ENCODE measurements around the gene ADIPOR2.

Gene ADIPOR2

DNA sequence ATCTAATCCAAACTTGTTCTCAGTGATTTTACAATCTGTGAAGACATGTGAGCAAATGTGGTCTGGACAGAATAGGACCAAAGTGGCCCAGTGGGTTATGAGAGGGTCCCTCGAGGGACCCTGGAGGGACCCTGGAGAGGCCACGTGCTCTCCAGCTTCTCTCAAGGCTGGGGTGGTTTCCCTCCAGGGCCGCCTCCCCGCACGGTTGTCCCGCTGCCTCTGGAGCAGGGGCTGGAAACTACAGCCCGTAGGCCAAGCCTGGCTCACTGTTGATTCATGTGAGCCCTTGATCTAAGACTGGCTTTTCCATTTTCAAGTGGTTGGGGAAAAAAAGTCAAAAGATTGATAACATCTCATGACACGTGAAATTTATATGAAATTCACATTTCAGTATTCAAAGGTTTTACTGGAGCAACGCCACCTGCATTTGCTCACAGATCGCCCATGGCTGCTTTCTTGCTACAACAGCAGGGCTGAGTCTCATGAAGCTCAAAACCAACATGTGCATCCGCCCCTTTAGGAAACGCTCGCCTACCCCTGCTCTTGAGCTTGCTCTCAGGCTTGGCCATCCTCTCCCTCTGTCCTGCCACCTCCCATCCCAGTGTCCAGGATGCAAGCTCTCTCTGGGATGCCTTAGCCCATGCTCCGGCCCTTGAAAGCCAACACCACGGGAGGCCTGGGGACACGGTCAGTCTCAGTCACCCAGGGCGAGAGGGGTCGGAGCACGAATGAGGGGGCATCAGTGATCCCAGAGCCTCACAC, 117.3 kb downstream of the ADIPOR2 start:
- DNase-seq (ENCODE audit: low read depth): no peak
- TF ChIP-seq, protein P1, sequence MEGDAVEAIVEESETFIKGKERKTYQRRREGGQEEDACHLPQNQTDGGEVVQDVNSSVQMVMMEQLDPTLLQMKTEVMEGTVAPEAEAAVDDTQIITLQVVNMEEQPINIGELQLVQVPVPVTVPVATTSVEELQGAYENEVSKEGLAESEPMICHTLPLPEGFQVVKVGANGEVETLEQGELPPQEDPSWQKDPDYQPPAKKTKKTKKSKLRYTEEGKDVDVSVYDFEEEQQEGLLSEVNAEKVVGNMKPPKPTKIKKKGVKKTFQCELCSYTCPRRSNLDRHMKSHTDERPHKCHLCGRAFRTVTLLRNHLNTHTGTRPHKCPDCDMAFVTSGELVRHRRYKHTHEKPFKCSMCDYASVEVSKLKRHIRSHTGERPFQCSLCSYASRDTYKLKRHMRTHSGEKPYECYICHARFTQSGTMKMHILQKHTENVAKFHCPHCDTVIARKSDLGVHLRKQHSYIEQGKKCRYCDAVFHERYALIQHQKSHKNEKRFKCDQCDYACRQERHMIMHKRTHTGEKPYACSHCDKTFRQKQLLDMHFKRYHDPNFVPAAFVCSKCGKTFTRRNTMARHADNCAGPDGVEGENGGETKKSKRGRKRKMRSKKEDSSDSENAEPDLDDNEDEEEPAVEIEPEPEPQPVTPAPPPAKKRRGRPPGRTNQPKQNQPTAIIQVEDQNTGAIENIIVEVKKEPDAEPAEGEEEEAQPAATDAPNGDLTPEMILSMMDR (IDR thresholded peaks at IDR 0.05; ENCODE audit: insufficient read depth, low read depth, low read length, missing control alignments): no peak
- no peak overlapping the region for H3K4me3 ChIP-seq (ENCODE audit: low read depth, low read length)

DNA sequence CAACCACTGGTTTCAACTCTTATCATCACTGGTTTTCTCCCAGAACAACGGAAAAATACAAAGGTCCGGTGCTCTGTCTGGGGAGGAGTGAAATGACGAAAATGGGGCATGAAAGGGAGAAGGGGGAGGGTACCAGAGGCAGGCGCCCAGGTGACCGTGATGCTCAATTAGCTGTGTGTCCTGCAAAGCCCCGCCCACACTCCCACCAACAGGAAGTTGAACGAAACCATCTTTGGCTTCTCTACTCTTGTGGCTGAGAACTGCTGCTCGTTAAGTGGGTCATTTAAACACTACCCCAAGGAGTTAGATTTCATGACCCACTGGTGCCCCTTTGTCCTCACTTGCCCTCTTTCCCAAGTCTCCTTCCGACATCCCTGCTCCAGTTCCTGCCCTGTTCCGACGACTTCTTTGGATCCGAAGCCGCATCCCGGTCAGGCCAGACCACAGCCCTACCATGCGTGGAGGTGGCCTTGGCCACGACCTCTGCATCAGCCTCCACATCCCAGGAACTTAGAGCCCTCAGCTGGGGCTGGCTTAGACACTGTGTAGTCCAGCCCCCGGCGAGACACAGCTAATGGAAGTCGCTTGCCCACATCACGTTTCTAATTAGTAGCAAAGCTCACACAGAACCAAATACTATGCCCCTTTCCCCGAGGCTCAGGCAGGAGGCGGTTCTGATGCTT, 118.1 kb downstream of the ADIPOR2 start:
- H3K4me3 ChIP-seq (ENCODE audit: low read depth, low read length): no peak overlapping the region
- DNase-seq (ENCODE audit: low read depth): peak; percentile 54
- TF ChIP-seq, protein P1 (IDR thresholded peaks at IDR 0.05; ENCODE audit: insufficient read depth, low read depth, low read length, missing control alignments): no peak

DNA sequence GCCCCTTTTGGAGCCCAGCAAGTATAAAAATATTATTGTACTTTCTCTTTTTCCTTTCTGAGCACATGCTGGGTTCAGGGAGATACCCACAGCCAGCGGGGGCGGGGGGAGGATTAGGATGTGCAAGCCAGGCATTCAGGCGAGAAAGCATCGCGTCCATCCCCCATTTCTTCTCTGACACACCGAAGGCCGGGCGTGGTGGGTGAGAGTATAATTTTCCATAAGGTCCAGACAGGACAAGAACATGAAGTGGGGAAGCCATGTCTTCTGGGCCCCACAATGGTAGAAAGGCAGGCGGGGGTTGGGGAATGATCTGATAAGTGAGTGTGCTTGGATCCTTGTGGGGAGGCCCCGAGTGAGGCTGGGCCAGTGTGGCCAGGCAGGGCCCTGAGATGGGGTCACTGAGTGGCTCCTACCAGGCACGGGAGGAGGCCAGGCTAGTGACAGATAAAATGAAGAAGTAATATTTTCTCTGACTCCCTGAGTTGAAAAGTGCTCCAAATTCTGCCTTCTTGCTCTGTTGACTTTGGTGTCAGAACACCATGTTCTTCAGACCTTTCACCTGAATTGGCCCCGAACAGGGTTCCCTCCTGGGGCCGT, 118.8 kb downstream of the ADIPOR2 start:
- H3K4me3 ChIP-seq (ENCODE audit: low read depth, low read length): no peak overlapping the region
- TF ChIP-seq, protein P1 (IDR thresholded peaks at IDR 0.05; ENCODE audit: insufficient read depth, low read depth, low read length, missing control alignments): no peak
- no peak for DNase-seq (ENCODE audit: low read depth)

- TF ChIP-seq, protein P1 (IDR thresholded peaks at IDR 0.05; ENCODE audit: insufficient read depth, low read depth, low read length, missing control alignments): no peak
- no peak overlapping the region for H3K4me3 ChIP-seq (ENCODE audit: low read depth, low read length)
- DNase-seq (ENCODE audit: low read depth): no peak
These were observed 119.5 kb downstream of the ADIPOR2 start for GRCh38 chr12:1810201-1810930.

DNA sequence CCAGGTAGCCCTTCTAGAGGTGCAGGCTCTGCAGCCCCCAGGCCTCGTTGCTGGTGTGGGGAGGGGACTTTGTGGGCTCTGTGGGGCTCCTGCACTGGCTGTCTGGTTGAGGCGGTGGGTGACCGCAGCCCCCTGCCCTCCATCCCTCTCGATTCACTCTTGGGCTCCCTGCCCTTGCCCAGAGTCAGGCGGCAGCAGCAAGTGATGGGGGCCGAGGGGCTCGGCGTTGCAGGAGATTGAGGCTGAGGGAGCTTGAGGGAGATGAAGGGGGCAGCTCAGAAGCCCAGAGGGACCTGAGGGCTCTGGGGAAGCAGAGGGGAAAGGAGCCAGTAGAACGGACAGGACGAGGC, 120.0 kb downstream of the ADIPOR2 start:
- TF ChIP-seq, protein P1 (IDR thresholded peaks at IDR 0.05; ENCODE audit: insufficient read depth, low read depth, low read length, missing control alignments): no peak

GRCh38 chr12:1811281-1811947, 120.5 kb downstream of the ADIPOR2 start:
- H3K4me3 ChIP-seq (ENCODE audit: low read depth, low read length): no peak overlapping the region
- TF ChIP-seq, protein P1 (IDR thresholded peaks at IDR 0.05; ENCODE audit: insufficient read depth, low read depth, low read length, missing control alignments): no peak
- DNase-seq (ENCODE audit: low read depth): no peak

More for the DNA sequence above, 120.0 kb downstream of the ADIPOR2 start:
- no peak for DNase-seq (ENCODE audit: low read depth)
- H3K4me3 ChIP-seq (ENCODE audit: low read depth, low read length): no peak overlapping the region
